GM19395 (cell line): ENCODE data around the gene COBL.

Source experiments
- ATAC-seq: cut with Tn5 transposase; IDR thresholded peaks from one replicate; pipeline ENCODE4 v1.9.1; 2021; ENCODE audit warnings: mild to moderate bottlenecking, moderate library complexity; ENCODE audit not compliant: unreplicated experiment

Gene COBL

GRCh38 chr7:51328351-51328801, 11.8 kb upstream of the COBL start:
- no peak for ATAC-seq

GRCh38 chr7:51327287-51327717, 10.7 kb upstream of the COBL start:
- no peak for ATAC-seq

GRCh38 chr7:51326656-51327286, 10.2 kb upstream of the COBL start:
- no peak for ATAC-seq

GRCh38 chr7:51325908-51326307, 9.3 kb upstream of the COBL start:
- ATAC-seq = no peak

GRCh38 chr7:51325261-51325676, 8.7 kb upstream of the COBL start:
- no peak for ATAC-seq

GRCh38 chr7:51324206-51324898, 7.7 kb upstream of the COBL start:
- no peak for ATAC-seq

- no peak for ATAC-seq
Measured at GRCh38 chr7:51321961-51322515, 5.4 kb upstream of the COBL start.

- no peak for ATAC-seq
Measured at GRCh38 chr7:51318886-51319579, 2.4 kb upstream of the COBL start.

- no peak for ATAC-seq
Measured at GRCh38 chr7:51318001-51318400, 1.4 kb upstream of the COBL start.

GRCh38 chr7:51317582-51317910, 937 bp upstream of the COBL start:
- no peak for ATAC-seq

GRCh38 chr7:51316262-51316665, 345 bp downstream of the COBL start:
- no peak for ATAC-seq

GRCh38 chr7:51315393-51316261, 982 bp downstream of the COBL start:
- ATAC-seq = no peak

- ATAC-seq = no peak
Measured at GRCh38 chr7:51314726-51315125, 1.9 kb downstream of the COBL start.

GRCh38 chr7:51313738-51314425, 2.7 kb downstream of the COBL start:
- no peak for ATAC-seq

- ATAC-seq = no peak
Measured at GRCh38 chr7:51312951-51313737, 3.5 kb downstream of the COBL start.

- no peak for ATAC-seq
Measured at GRCh38 chr7:51311166-51311565, 5.4 kb downstream of the COBL start.

GRCh38 chr7:51310131-51310583, 6.5 kb downstream of the COBL start:
- ATAC-seq = no peak

GRCh38 chr7:51309361-51310130, 7.1 kb downstream of the COBL start:
- ATAC-seq = no peak

- ATAC-seq = no peak
Measured at GRCh38 chr7:51308696-51309095, 7.9 kb downstream of the COBL start.
